Right ventricle myocardium superior (tissue), 1 donor: ENCODE measurements around the gene IFI44. TPM values are rescaled to one million over a fixed set of nuclear protein-coding genes. Genes with fewer than 3 reads are reported as not detected.

ENCODE experiments used
- ATAC-seq: fragments of 200-7000 bp; cut with Tn5 transposase; one replicate; pipeline ENCODE4 v1.9.1; 2020; ENCODE audit warnings: mild to moderate bottlenecking; ENCODE audit not compliant: poor library complexity
- DNase-seq: peaks from one replicate; pipeline ENCODE4 v3.0.0-alpha.2; 2020
- intact Hi-C: fragments of 100-400 bp; cut with DNase I; formaldehyde crosslinking; loops from one replicate; pipeline ENCODE4 v1.11.2; 2022
- long read RNA-seq: library from polyadenylated mRNA; unstranded; transcript quantifications from one replicate; pipeline ENCODE4 v2.0.0, GENCODE V29; 2021
- total RNA-seq: library from RNA; stranded (reverse); fragmentation: NEBNext Ultra II Directional; extraction: Animal tissue kit (Norgen Biotek cat#: 25700); gene quantifications from one replicate; pipeline ENCODE4 v1.2.1, GENCODE V29; 2021
- donor health status: DM: no; HTN: yes; CAD: no; lungs with severe emphysema.

IFI44 gene
- total RNA-seq: 6.7 TPM
- long read RNA-seq, partial matches to known transcripts: 0 of 3 reads
- long read RNA-seq, other reads (novel, unspliced or antisense): 0 of 3 reads

- intact Hi-C loops: loop anchor here (10.0 kb wide), 1 partner anchor 645 kb away; the partner anchor contains the start of gene DNAJB4
- ATAC-seq (peak; percentile 92), DNase-seq (peak; percentile 90)
Measured at GRCh38 chr1:78649628-78650027, at the start of gene IFI44. TSS of gene IFI44 (plus strand) at chr1:78649831. CDS start at chr1:78650196, 365 bp downstream.

DNA sequence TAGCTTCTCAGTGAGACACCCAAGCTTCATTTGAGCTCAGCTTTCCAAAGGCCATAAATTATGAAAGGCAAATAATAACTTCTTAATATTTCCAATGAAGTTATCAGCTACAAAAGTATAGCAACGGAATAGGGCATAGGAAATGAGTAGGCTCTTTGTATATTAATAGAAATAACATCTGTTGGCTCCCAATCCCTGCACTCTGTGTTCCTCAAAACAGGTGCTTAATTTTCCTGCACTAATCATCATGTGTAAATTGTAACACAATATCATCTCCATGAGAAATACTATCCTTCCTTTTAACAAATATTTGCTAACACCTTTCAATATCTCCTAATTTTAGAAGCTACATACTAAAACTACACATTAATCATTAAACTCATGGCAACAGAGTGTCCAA is 48.6 kb upstream of the IFI44 start:
- DNase-seq (no peak), ATAC-seq (no peak)
- intact Hi-C loops: loop anchor here (10.0 kb wide), 1 partner anchor 456 kb away; no protein-coding TSS in a partner anchor

DNA sequence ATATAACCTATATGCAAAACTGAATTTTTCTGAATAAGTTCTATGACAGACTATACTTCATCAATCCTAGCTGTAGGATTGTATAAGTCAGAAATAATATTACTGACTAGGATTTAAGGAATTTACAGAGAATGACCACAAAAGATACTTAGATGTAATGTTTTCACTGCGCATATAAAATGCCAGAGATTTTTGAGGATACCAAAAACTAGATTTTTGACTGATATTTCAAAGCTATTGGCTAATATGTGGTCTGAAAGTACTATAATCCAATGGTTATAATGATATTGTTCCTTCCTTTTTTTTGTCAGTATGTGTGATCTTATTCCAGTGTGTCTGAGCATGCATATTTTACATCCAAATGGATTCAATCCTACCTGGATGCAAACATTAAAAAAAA is 46.4 kb upstream of the IFI44 start:
- intact Hi-C loops: loop anchor here (10.0 kb wide), 1 partner anchor 458 kb away; no protein-coding TSS in a partner anchor
- no peak for ATAC-seq
- DNase-seq: no peak

- no peak for DNase-seq
- intact Hi-C loops: loop anchor here (10.0 kb wide), 1 partner anchor 460 kb away; no protein-coding TSS in a partner anchor
- no peak for ATAC-seq
Measured at GRCh38 chr1:78604643-78605042, 45.0 kb upstream of the IFI44 start.

DNA sequence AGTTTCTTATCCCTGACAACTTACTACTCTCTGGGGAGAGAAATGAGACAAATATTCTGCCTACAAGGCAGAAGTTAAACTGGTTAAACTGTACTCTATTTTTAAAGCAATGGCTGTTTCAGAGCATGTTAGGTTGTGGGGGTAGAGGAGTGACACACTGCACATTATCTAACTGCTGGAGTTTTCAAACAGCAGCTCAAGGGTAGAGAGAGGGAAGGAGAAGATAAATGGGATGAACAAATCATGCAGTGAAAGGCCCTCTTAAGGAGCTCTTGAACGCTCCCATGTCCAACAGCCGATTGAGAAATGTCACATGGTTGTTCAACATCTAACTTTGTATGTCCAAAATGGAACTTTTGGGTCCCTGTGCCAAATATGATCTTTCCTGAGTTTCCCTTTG is 43.4 kb upstream of the IFI44 start:
- intact Hi-C loops: loop anchor here (10.0 kb wide), 1 partner anchor 461 kb away; no protein-coding TSS in a partner anchor
- DNase-seq (no peak), ATAC-seq (no peak)

DNA sequence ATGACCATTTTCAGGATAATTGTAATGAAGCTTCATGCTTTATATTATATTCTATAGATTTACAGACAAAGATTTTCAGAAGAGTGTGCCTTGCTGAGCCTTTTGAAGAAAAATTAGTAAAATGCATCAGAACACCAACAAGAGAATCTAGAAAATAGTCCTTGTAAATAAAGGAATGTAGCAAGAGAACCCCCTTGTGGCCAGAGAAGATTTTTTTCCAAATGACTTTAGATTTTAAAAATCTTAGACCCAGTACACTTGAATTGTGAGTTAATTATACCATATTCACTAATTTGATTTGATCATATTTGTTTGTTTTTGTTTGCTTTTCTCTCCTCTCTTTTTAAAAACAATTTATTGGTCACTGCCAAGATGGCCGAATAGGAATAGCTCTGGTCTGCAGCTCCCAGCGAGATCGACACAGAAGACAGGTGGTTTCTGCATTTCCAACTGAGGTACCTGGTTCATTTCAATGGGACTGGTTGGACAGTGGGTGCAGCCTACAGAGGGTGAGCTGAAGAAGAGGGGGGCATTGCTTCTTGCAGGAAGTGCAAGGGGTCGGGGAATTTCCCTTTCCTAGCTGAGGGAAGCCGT is 42.2 kb upstream of the IFI44 start:
- ATAC-seq (peak; percentile 49), DNase-seq (no peak)
- intact Hi-C loops: loop anchor here (10.0 kb wide), 1 partner anchor 463 kb away; no protein-coding TSS in a partner anchor

- no peak for ATAC-seq
- intact Hi-C loops: loop anchor here (10.0 kb wide), 1 partner anchor 463 kb away; no protein-coding TSS in a partner anchor
- DNase-seq: no peak
Measured at GRCh38 chr1:78607944-78608343, 41.7 kb upstream of the IFI44 start.

- DNase-seq: peak; percentile 58
- intact Hi-C loops: loop anchor here (5.0 kb wide), 1 partner anchor 55 kb away; no protein-coding TSS in a partner anchor
- peak; percentile 86 for ATAC-seq
Measured at GRCh38 chr1:78617615-78618026, 32.0 kb upstream of the IFI44 start.

DNA sequence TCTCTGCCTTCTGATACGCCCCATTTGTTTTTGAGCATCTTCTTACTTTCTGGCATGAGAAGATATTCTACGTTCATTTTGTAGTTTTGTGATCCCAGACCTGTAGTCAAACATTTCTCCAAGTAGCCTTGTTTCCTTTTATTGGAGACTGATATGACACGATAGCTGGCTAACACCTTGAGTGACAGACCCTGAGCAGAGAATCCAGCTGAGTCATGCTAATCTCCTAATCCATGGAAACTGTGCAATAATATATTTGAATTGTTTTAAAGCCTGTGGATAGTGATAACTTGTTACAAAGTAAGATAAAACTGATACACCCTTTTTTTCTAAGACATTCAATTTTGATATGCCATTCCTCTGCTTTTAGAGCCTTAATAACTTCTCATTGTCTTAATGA is 30.6 kb upstream of the IFI44 start:
- intact Hi-C loops: loop anchor here (5.0 kb wide), 1 partner anchor 53 kb away; no protein-coding TSS in a partner anchor
- ATAC-seq (no peak), DNase-seq (no peak)

DNA sequence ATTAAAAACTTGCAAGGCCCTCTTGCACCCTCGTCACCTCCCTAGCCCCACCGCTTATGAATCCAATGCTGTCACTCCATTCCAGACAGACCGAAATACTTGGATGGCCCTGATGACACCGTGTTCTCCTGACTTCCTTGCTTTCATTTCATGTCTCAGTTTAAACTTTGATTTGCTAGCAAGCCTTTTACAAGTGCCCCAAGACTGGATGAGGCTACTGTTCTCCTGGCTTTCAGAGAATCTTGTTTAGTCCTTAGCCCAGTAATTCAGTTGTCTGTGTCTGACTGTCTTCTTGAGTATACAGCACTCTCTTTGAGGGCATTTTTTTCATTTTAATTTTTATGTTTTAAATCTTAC is 30.2 kb upstream of the IFI44 start:
- DNase-seq: no peak
- peak; percentile 57 for ATAC-seq
- intact Hi-C loops: loop anchor here (5.0 kb wide), 1 partner anchor 53 kb away; no protein-coding TSS in a partner anchor

DNA sequence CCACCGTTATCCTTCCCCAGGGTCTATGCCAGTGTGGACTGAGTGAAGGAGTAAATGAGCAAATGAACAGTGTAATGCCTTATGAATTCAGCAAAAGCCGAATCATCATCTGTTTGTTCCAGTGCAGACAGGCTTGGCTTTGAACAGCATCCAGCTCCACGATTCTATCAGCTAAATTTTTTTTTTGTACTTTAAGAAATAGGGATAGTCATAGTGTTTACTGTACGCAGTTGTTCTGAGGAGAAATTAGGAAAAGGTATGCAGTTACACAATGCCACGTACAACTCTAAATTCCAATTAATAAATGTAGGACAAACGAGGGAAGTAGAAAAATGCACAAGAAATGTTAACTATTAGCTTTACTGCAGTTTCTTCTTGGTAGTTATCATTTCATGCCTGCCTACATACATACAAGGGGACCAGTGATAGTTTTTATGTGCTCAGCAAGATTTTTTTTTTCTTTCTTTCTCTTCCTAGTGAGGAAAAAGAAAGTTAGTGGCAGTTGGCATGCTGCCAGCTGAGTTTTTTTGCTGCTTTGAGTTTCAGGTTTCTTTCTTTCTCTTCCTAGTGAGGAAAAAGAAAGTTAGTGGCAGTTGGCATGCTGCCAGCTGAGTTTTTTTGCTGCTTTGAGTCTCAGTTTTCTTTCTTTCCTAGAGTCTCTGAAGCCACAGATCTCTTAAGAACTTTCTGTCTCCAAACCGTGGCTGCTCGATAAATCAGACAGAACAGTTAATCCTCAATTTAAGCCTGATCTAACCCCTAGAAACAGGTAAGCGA is 29.6 kb upstream of the IFI44 start, which contains the start of gene IFI44L:
TSS of gene IFI44L (plus strand) at position 646 of the 777 bp plus-strand sequence. CDS start 7,468 bp downstream, outside the sequence.
- DNase-seq: no peak
- peak; percentile 41 for ATAC-seq
- intact Hi-C loops: loop anchor here (5.0 kb wide), 1 partner anchor 52 kb away; no protein-coding TSS in a partner anchor

DNA sequence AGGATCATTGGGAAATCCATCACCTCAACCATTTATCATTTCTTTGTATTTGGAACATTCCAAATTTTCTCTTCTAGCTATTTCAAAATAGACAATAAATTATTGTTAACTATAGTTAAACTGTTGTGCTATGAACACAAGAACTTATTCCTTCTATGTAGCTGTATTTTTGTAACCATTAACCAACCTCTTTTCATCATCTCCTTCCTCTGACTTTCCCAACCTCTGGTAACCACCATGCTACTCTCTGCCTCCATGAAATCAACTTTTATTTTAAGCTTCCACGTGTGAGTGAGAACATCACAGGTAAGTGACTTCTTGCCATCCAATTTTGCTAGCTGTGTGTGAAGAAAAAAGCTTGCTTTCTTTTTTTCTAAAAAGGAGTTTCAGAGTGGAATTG is 29.0 kb upstream of the IFI44 start:
- intact Hi-C loops: no loop called here
- ATAC-seq: no peak
- no peak for DNase-seq

GRCh38 chr1:78622548-78622947 is 27.1 kb upstream of the IFI44 start:
- intact Hi-C loops: no loop called here
- no peak for ATAC-seq
- DNase-seq: no peak

DNA sequence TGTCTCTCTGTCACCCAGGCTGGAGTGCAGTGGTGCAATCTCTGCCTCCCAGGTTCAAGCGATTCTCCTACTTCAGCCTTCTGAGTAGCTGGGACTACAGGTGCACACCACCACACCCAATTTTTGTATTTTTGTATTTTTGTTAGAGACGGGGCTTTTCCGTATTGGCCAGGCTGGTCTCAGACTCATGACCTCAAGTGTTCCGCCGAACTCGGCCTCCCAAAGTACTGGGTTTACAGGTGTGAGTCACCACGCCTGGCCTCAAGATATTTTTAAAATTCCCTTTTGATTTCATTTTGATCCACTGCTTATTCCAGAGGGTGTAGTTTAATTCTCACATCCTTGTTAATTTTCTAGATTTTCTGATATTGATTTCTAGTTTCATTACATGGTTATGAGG is 25.6 kb upstream of the IFI44 start:
- intact Hi-C loops: no loop called here
- DNase-seq (no peak), ATAC-seq (no peak)

DNA sequence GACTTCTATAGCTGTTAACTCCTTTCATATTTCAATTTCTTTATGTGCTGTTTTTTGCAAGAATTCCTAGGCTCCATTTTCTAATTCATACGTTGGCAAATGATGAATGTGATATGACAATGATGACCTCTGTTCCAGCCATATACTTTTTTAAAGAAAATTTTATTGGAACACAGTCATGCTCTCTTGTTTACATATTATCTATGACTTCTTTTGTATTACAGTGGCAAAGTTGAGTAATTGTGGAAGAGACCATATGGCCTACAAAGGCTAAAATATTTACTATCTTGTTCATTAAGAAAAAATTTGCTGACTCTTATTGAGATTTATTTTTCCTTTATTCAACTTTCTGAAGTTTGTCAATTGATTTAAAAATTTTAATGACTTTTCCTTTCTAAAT is 22.3 kb upstream of the IFI44 start:
- intact Hi-C loops: no loop called here
- no peak for DNase-seq
- no peak for ATAC-seq

GRCh38 chr1:78630600-78630999 is 19.0 kb upstream of the IFI44 start:
- no peak for ATAC-seq
- intact Hi-C loops: no loop called here
- DNase-seq: no peak

- ATAC-seq: no peak
- intact Hi-C loops: no loop called here
- no peak for DNase-seq
Measured at GRCh38 chr1:78633209-78633608, 16.4 kb upstream of the IFI44 start.

DNA sequence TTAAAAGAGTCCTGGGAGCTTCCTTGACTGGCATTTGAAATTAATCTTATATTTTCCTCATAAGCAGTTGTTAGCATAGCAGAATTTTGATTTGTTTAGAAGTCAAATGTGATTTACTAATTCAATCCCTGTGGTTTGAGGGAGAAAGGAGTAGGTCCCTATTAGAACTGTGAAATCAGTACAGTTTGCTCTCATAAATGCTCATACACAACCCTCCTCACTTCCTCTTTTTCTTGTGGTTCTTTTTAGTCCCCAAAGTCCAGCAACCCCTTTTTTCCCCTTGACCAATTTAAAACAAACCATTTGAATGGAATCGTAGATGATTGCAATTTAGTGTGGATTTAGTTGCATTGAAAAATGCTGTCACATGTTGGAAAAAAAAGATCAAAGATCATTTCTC is 9.2 kb upstream of the IFI44 start:
- no peak for DNase-seq
- ATAC-seq: no peak
- intact Hi-C loops: loop anchor here (10.0 kb wide), 1 partner anchor 636 kb away; the partner anchor contains the start of gene DNAJB4

DNA sequence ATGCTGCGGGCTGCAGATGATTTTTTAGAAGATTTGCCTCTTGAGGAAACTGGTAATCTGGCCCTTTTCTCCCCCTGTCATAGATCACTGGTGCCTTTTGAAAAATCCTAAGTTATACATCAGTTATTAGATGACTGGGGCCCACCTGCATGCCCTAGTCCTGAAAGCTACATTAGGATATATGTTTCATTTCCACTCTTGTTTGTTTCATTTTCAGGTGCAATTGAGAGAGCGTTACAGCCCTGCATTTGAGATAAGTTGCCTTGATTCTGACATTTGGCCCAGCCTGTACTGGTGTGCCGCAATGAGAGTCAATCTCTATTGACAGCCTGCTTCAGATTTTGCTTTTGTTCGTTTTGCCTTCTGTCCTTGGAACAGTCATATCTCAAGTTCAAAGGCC is 8.1 kb upstream of the IFI44 start:
- intact Hi-C loops: loop anchor here (10.0 kb wide), 1 partner anchor 637 kb away; the partner anchor contains the start of gene DNAJB4
- ATAC-seq (no peak), DNase-seq (no peak)
